ENCODE results near the gene NFE2L2.

NFE2L2 gene

DNA sequence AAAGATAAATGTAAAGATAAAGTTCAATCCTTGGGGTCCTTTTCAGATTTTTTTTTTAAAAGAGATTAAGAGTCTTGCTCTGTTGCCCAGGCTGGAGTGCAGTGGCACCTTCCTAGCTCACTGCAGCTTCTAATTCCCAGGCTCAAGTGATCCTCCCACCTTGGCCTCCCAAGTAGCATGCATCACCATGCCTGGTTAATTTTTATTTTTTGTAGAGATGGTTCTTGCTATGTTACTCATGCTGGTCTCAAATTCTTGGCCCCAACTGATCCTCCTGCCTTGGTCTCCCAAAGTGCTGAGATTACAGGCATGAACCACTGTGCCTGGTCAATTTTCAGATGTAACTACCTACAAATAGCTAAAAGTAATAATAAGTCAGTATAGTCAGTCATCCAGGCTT lies 21.1 kb downstream of the NFE2L2 start:
- Histone ChIP-seq H4K20me1 (ENCODE audit: insufficient read depth, low read length) (peaks cover 4% of the 10 kb centered on the region; the same call in 1 of the 2 replicates), H2AFZ (ENCODE audit: low read length) (no peak overlapping the region), H3K27ac (ENCODE audit: low read length) (no peak overlapping the region), H3K27me3 (replicated peaks; ENCODE audit: insufficient read depth, low read length) (no peaks in the 10 kb centered on the region), H3K4me2 (ENCODE audit: low read depth, low read length) (no peak overlapping the region), H3K79me2 (ENCODE audit: low read length) (peaks cover 95% of the 10 kb centered on the region), H3K9ac (ENCODE audit: low read length) (no peak overlapping the region), H3F3A (ENCODE audit: insufficient read depth, low read length) (no peaks in the 10 kb centered on the region), H3K36me3 (replicated peaks; ENCODE audit: insufficient read depth, low read length) (no peaks in the 10 kb centered on the region), H3K9me2 (replicated peaks; ENCODE audit: insufficient read depth, low read length) (no peaks in the 10 kb centered on the region), H3K4me3 (ENCODE audit: low read length) (no peak overlapping the region), H3K9me3 (replicated peaks; ENCODE audit: insufficient read depth, low read length) (no peaks in the 10 kb centered on the region), H3K4me1 (ENCODE audit: low read length) (peaks cover 28% of the 10 kb centered on the region)
- no peak for DNase-seq
- TF ChIP-seq, protein P1, sequence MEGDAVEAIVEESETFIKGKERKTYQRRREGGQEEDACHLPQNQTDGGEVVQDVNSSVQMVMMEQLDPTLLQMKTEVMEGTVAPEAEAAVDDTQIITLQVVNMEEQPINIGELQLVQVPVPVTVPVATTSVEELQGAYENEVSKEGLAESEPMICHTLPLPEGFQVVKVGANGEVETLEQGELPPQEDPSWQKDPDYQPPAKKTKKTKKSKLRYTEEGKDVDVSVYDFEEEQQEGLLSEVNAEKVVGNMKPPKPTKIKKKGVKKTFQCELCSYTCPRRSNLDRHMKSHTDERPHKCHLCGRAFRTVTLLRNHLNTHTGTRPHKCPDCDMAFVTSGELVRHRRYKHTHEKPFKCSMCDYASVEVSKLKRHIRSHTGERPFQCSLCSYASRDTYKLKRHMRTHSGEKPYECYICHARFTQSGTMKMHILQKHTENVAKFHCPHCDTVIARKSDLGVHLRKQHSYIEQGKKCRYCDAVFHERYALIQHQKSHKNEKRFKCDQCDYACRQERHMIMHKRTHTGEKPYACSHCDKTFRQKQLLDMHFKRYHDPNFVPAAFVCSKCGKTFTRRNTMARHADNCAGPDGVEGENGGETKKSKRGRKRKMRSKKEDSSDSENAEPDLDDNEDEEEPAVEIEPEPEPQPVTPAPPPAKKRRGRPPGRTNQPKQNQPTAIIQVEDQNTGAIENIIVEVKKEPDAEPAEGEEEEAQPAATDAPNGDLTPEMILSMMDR (IDR thresholded peaks at IDR 0.05; ENCODE audit: low read length) = no peak
- TF ChIP-seq EZH2 (optimal IDR thresholded peaks at IDR 0.05; ENCODE audit: low read depth, low read length) (no peak), EZH2phosphoT487 (IDR thresholded peaks at IDR 0.05; ENCODE audit: low read length) (no peak)

DNA sequence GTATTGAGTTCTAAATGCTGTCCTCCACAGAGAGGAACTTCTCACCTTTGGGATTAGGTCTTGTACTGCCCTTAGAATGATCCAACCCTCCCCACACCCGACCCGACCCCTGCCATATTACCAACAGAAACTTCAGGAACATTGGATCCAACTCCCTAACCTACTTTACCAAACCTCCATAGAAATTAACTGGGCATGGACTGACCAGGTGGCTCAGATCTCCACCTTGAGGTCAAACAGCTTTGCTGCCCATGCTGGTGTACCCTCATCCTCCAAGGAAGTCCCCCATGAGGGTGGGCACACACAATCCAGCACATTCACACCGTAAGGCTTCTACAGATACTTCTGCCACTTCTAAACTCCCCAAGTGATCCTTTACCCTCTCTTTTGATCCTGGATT lies 21.5 kb downstream of the NFE2L2 start:
- Histone ChIP-seq H3K79me2 (ENCODE audit: low read length) (peaks cover 95% of the 10 kb centered on the region), H3F3A (ENCODE audit: insufficient read depth, low read length) (no peaks in the 10 kb centered on the region), H3K4me2 (ENCODE audit: low read depth, low read length) (no peak overlapping the region), H2AFZ (ENCODE audit: low read length) (no peak overlapping the region), H4K20me1 (ENCODE audit: insufficient read depth, low read length) (peaks cover 3% of the 10 kb centered on the region; the same call in 1 of the 2 replicates), H3K4me1 (ENCODE audit: low read length) (peaks cover 28% of the 10 kb centered on the region), H3K9ac (ENCODE audit: low read length) (no peak overlapping the region), H3K9me2 (replicated peaks; ENCODE audit: insufficient read depth, low read length) (no peaks in the 10 kb centered on the region), H3K4me3 (ENCODE audit: low read length) (no peak overlapping the region), H3K27ac (ENCODE audit: low read length) (no peak overlapping the region), H3K9me3 (replicated peaks; ENCODE audit: insufficient read depth, low read length) (no peaks in the 10 kb centered on the region), H3K27me3 (replicated peaks; ENCODE audit: insufficient read depth, low read length) (no peaks in the 10 kb centered on the region), H3K36me3 (replicated peaks; ENCODE audit: insufficient read depth, low read length) (no peaks in the 10 kb centered on the region)
- no peak for DNase-seq
- no peak for TF ChIP-seq EZH2phosphoT487 (IDR thresholded peaks at IDR 0.05; ENCODE audit: low read length)
- TF ChIP-seq, protein P1 (IDR thresholded peaks at IDR 0.05; ENCODE audit: low read length) = no peak

DNA sequence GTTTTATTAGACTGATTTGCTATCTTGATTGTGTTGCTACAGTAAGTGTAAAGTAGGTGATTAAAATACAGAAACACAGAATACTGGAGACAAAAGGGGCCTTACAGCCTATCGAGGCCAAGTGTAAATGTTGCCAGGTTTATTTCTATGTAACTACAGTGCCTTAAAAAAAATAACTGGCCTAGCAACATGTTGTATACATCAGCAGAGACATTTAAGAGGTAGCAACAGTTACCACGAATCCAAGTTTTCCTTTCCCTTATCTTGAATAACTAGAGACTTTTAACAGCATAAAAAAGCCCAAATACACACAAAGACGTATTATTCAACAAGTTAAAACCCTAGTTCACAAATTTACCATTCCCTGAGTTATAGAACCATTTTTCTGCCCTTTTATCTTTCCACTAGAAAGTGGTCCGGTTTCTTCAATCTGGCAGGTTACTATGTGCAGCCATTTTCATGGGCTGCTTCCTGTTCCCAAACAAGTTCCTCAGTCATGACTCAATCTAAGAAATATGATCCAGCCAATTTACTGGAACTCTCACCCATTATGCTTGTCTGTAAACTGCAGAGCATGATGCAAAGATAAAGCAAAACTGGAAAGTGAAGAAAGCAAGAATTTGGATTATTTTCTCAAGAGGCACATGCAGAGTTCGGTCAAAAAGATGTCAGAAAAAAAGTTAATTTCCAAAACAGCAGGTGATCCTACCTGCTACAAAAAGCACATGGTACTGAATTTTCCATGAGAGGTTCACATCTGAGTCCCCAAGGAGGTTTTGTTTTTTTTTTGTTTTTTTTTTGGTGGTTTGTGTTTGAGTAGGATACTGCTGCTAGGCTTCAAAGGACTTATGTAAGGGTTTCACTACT lies 22.2 kb downstream of the NFE2L2 start:
- H3K4me3 ChIP-seq (ENCODE audit: low read length) = no peak overlapping the region
- no peak overlapping the region for H3K9ac ChIP-seq (ENCODE audit: low read length)
- DNase-seq = no peak
- H3K36me3 ChIP-seq (replicated peaks; ENCODE audit: insufficient read depth, low read length) = no peaks in the 10 kb centered on the region
- H3K9me3 ChIP-seq (replicated peaks; ENCODE audit: insufficient read depth, low read length) = no peaks in the 10 kb centered on the region
- TF ChIP-seq, protein P1 (IDR thresholded peaks at IDR 0.05; ENCODE audit: low read length) = no peak
- no peak for TF ChIP-seq EZH2phosphoT487 (IDR thresholded peaks at IDR 0.05; ENCODE audit: low read length)
- TF ChIP-seq EZH2 (optimal IDR thresholded peaks at IDR 0.05; ENCODE audit: low read depth, low read length) = no peak
- H3K4me2 ChIP-seq (ENCODE audit: low read depth, low read length) = no peak overlapping the region
- no peak overlapping the region for H3K27ac ChIP-seq (ENCODE audit: low read length)
- H3K9me2 ChIP-seq (replicated peaks; ENCODE audit: insufficient read depth, low read length) = no peaks in the 10 kb centered on the region
- peaks cover 28% of the 10 kb centered on the region for H3K4me1 ChIP-seq (ENCODE audit: low read length)
- H3F3A ChIP-seq (ENCODE audit: insufficient read depth, low read length) = no peaks in the 10 kb centered on the region
- H3K27me3 ChIP-seq (replicated peaks; ENCODE audit: insufficient read depth, low read length) = no peaks in the 10 kb centered on the region
- no peaks in the 10 kb centered on the region for H4K20me1 ChIP-seq (ENCODE audit: insufficient read depth, low read length)
- H2AFZ ChIP-seq (ENCODE audit: low read length) = no peak overlapping the region
- peaks cover 95% of the 10 kb centered on the region for H3K79me2 ChIP-seq (ENCODE audit: low read length)

Data from MM.1S (cell line).